Fibroblast of the conjunctiva (primary cell): Measurements from ENCODE around the gene SPINK1.
"Not testable (repeated sequence)": the region's sequence is repeated elsewhere in the genome, so short reads cannot be mapped to it uniquely, and the experiment has no call there.

Source experiments
- DNase-seq: peaks from one replicate; pipeline ENCODE4 v3.0.0-alpha.2; 2010; ENCODE audit warnings: low read depth

The SPINK1 gene

GRCh38 chr5:147805030-147805454, 26.4 kb downstream of the SPINK1 start:
- no peak for DNase-seq

- no peak for DNase-seq
Measured at GRCh38 chr5:147804334-147804733, 27.1 kb downstream of the SPINK1 start.

GRCh38 chr5:147803926-147804325, 27.5 kb downstream of the SPINK1 start:
- DNase-seq = no peak

- not testable (repeated sequence) for DNase-seq
Measured at GRCh38 chr5:147803161-147803560, 28.3 kb downstream of the SPINK1 start.

GRCh38 chr5:147801461-147801860, 30.0 kb downstream of the SPINK1 start:
- DNase-seq = no peak

- no peak for DNase-seq
Measured at GRCh38 chr5:147800491-147800890, 31.0 kb downstream of the SPINK1 start.

- DNase-seq = no peak
Measured at GRCh38 chr5:147796556-147797308, 34.7 kb downstream of the SPINK1 start.

- no peak for DNase-seq
Measured at GRCh38 chr5:147791181-147791580, 40.3 kb downstream of the SPINK1 start.

- DNase-seq = no peak
Measured at GRCh38 chr5:147789820-147790219, 41.7 kb downstream of the SPINK1 start.

GRCh38 chr5:147788023-147788422, 43.4 kb downstream of the SPINK1 start:
- no peak for DNase-seq

- no peak for DNase-seq
Measured at GRCh38 chr5:147786142-147786541, 45.3 kb downstream of the SPINK1 start.

- no peak for DNase-seq
Measured at GRCh38 chr5:147784146-147784987, 47.1 kb downstream of the SPINK1 start.

- DNase-seq = peak; percentile 93
Measured at GRCh38 chr5:147782110-147783028, 49.1 kb downstream of the SPINK1 start, which contains the start of gene JAKMIP2. TSS of gene JAKMIP2 (minus strand) at chr5:147782728. CDS start at chr5:147671806, 110,922 bp downstream.

- DNase-seq = no peak
Measured at GRCh38 chr5:147780924-147781573, 50.4 kb downstream of the SPINK1 start.

- no peak for DNase-seq
Measured at GRCh38 chr5:147779694-147780093, 51.8 kb downstream of the SPINK1 start.

- DNase-seq = no peak
Measured at GRCh38 chr5:147776989-147777388, 54.5 kb downstream of the SPINK1 start.
